ENCODE results near the gene MAD1L1.

MAD1L1 gene

DNA sequence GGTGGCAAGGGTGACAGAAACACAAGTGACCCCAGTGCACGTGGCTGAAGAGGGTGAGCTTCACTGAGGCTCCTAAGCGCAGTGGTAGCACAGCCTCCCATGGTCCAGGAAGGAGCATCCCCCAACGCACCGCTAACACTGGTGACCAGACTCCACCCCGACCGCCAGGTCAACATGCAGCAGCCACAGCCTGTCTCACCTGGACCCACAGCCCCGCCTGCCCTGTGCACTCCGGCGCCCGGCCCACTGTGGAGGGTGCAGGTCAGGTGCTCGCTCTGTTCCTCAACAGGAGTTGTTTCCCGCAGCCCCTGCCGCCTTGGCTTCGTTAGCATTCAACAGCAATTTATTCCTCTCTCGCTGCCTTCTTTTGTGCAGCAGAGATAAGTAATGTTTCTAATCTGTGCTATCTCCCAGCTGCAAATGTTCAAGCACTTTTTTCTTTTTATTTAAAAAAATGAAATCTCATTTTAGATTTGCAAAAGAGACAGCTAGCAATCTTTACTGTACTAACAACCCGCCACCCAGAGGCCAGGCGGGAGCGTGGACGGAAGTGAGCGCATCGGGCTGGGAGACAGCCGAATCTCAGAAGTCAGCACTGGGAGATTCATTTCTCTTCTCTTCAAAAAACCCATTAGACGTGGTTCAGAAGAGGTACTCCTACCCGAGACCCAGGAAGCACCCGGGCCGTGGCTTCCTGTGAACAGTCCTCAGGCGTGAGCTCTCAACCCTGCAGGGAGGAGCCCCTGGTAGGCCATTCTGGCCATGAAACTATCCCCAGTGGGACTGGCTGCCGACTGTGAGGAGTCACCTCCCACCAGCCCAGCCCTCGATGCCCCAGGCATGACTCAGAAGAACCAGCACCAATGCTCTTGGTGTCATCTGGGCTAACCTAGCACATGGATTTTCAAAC is 133.4 kb downstream of the MAD1L1 start:
- H3K36me3 ChIP-seq: no peaks in the 10 kb centered on the region
- TF ChIP-seq CTCF (IDR thresholded peaks at IDR 0.05): no peak
- peaks cover 3 to 4% of the 10 kb centered on the region in 2 experiments for H3K4me1 ChIP-seq (ENCODE audit: control insufficient read depth in 1 of 2, insufficient read depth in 1 of 2, low read depth in 1 of 2, low read length in 1 of 2)
- H3K9me3 ChIP-seq: no peaks in the 10 kb centered on the region
- H3K4me3 ChIP-seq (ENCODE audit: low read depth in 1 of 2, low read length in 1 of 2): no peak overlapping the region
- H3K27me3 ChIP-seq: no peaks in the 10 kb centered on the region
- H3K27ac ChIP-seq: no peak overlapping the region

- no peak for TF ChIP-seq CTCF (IDR thresholded peaks at IDR 0.05)
- H3K4me3 ChIP-seq (ENCODE audit: low read depth in 1 of 2, low read length in 1 of 2): no peak overlapping the region
- H3K9me3 ChIP-seq: no peaks in the 10 kb centered on the region
- H3K27me3 ChIP-seq: no peaks in the 10 kb centered on the region
- peaks cover 0 to 4% of the 10 kb centered on the region in 2 experiments for H3K4me1 ChIP-seq (ENCODE audit: control insufficient read depth in 1 of 2, insufficient read depth in 1 of 2, low read depth in 1 of 2, low read length in 1 of 2)
- no peak overlapping the region for H3K27ac ChIP-seq
- no peaks in the 10 kb centered on the region for H3K36me3 ChIP-seq
Observed at GRCh38 chr7:2098496-2098895, 134.2 kb downstream of the MAD1L1 start.

GRCh38 chr7:2098056-2098455 is 134.7 kb downstream of the MAD1L1 start:
- Histone ChIP-seq H3K27ac (no peak overlapping the region), H3K9me3 (no peaks in the 10 kb centered on the region), H3K27me3 (no peaks in the 10 kb centered on the region), H3K36me3 (no peaks in the 10 kb centered on the region), H3K4me3 (ENCODE audit: low read depth in 1 of 2, low read length in 1 of 2) (no peak overlapping the region), H3K4me1 (ENCODE audit: control insufficient read depth in 1 of 2, insufficient read depth in 1 of 2, low read depth in 1 of 2, low read length in 1 of 2) (peaks cover 0 to 4% of the 10 kb centered on the region in 2 experiments)
- TF ChIP-seq CTCF (IDR thresholded peaks at IDR 0.05): no peak

GRCh38 chr7:2097492-2097891 is 135.3 kb downstream of the MAD1L1 start:
- H3K27ac ChIP-seq: no peak overlapping the region
- TF ChIP-seq CTCF (IDR thresholded peaks at IDR 0.05): no peak
- H3K4me3 ChIP-seq (ENCODE audit: low read depth in 1 of 2, low read length in 1 of 2): no peak overlapping the region
- H3K4me1 ChIP-seq (ENCODE audit: control insufficient read depth in 1 of 2, insufficient read depth in 1 of 2, low read depth in 1 of 2, low read length in 1 of 2): peaks cover 0 to 4% of the 10 kb centered on the region in 2 experiments
- H3K9me3 ChIP-seq: no peaks in the 10 kb centered on the region
- no peaks in the 10 kb centered on the region for H3K36me3 ChIP-seq
- H3K27me3 ChIP-seq: no peaks in the 10 kb centered on the region

- Histone ChIP-seq H3K27me3 (no peaks in the 10 kb centered on the region), H3K9me3 (no peaks in the 10 kb centered on the region), H3K27ac (no peak overlapping the region), H3K4me3 (ENCODE audit: low read depth in 1 of 2, low read length in 1 of 2) (no peak overlapping the region), H3K4me1 (ENCODE audit: control insufficient read depth in 1 of 2, insufficient read depth in 1 of 2, low read depth in 1 of 2, low read length in 1 of 2) (peaks cover 0 to 4% of the 10 kb centered on the region in 2 experiments), H3K36me3 (no peaks in the 10 kb centered on the region)
- no peak for TF ChIP-seq CTCF (IDR thresholded peaks at IDR 0.05)
Observed at GRCh38 chr7:2096692-2097387, 135.9 kb downstream of the MAD1L1 start.
